IgD-negative memory B cell (primary cell): Measurements from ENCODE around the gene ZNRD2. TPM values are rescaled to one million over a fixed set of nuclear protein-coding genes. Genes with fewer than 3 reads are reported as not detected.

Source experiments
- H3K27ac Mint-ChIP-seq, 3 donors: one replicate each; pipeline ENCODE4 v1.8.0; 2020 to 2022; ENCODE audit warnings: mild to moderate bottlenecking in 3 of 3, mixed read lengths in 3 of 3, moderate library complexity in 1 of 3
- H3K27me3 Mint-ChIP-seq: one replicate; pipeline ENCODE4 v1.8.0; 2021; ENCODE audit warnings: mixed read lengths
- H3K36me3 Mint-ChIP-seq: one replicate; pipeline ENCODE4 v1.8.0; 2020; ENCODE audit warnings: mild to moderate bottlenecking, mixed read lengths
- H3K4me1 Mint-ChIP-seq, 3 donors: one replicate each; pipeline ENCODE4 v1.8.0; 2020 to 2022; ENCODE audit warnings: mixed read lengths in 3 of 3, mild to moderate bottlenecking in 1 of 3
- H3K4me3 Mint-ChIP-seq, 4 donors: one replicate each; pipeline ENCODE4 v1.8.0; 2020 to 2022; ENCODE audit warnings: mild to moderate bottlenecking in 4 of 4, mixed read lengths in 4 of 4, moderate library complexity in 3 of 4
- H3K9me3 Mint-ChIP-seq, 3 donors: one replicate each; pipeline ENCODE4 v1.8.0; 2020 to 2021; ENCODE audit warnings: mixed read lengths in 3 of 3, mild to moderate bottlenecking in 1 of 3
- polyA plus RNA-seq: library from polyadenylated mRNA; unstranded; fragments of 300-500 nt; fragmentation: Illumina TruSeq; gene quantifications from one replicate; pipeline ENCODE4 v1.2.3, GENCODE V29; 2021

The ZNRD2 gene
- polyA plus RNA-seq, 1 donor from 2014 or later: 86.4 TPM

GRCh38 chr11:65532388-65533064 lies 37.8 kb upstream of the ZNRD2 start:
- no peaks in the 10 kb centered on the region for H3K9me3 Mint-ChIP-seq
- H3K4me1 Mint-ChIP-seq: peaks cover 0 to 7% (median 5%) of the 10 kb centered on the region in 3 donors
- no peak overlapping the region for H3K4me3 Mint-ChIP-seq
- H3K27ac Mint-ChIP-seq: no peak overlapping the region
- H3K36me3 Mint-ChIP-seq: no peaks in the 10 kb centered on the region
- H3K27me3 Mint-ChIP-seq: no peaks in the 10 kb centered on the region

DNA sequence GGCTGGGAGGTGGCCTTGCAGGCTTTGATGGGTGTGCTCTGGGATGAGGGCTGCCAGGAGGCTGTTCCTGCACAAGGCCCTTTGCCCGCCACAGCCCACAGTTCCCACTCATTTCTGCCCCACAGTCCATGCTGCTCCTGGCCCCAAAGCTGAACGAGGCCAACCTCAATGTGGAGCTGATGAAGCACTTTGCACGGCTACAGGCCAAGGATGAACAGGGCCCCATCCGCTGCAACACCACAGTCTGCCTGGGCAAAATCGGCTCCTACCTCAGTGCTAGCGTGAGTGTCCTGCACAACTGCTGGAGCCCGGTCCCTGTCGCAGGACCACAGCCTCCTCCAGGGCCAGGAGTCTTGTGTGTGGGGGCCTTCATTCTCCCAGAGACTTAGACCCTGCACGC lies 35.2 kb upstream of the ZNRD2 start:
- Mint-ChIP-seq H3K4me3 (no peak overlapping the region), H3K4me1 (peaks cover 0 to 7% (median 5%) of the 10 kb centered on the region in 3 donors), H3K36me3 (no peaks in the 10 kb centered on the region), H3K9me3 (no peaks in the 10 kb centered on the region), H3K27ac (peak overlapping the region in 1 of 3 donors; percentile 42), H3K27me3 (no peaks in the 10 kb centered on the region)

GRCh38 chr11:65536412-65537295 lies 33.6 kb upstream of the ZNRD2 start:
- no peaks in the 10 kb centered on the region for H3K36me3 Mint-ChIP-seq
- H3K27ac Mint-ChIP-seq: peak overlapping the region in 2 of 3 donors; percentile 14 to 59
- no peaks in the 10 kb centered on the region for H3K9me3 Mint-ChIP-seq
- no peaks in the 10 kb centered on the region for H3K27me3 Mint-ChIP-seq
- H3K4me1 Mint-ChIP-seq: peaks cover 5 to 11% (median 6%) of the 10 kb centered on the region in 3 donors
- H3K4me3 Mint-ChIP-seq: peak overlapping the region in 1 of 4 donors; percentile 86

DNA sequence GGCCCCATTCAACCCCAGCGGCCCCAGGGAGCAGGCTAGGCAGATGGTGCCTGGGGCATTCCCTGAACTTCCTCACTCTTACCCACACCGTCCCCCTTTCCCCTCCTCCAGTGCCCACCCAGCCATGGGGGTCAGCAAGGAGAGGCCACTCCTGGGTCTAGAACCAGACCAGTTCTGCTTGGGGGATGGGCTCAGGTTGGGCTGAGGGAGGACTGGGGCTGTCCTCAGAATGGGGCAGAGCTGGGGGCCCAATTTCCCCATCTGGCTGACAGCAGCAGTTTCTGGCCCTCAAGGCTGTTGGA lies 33.0 kb upstream of the ZNRD2 start:
- H3K4me1 Mint-ChIP-seq: peaks cover 8 to 11% (median 9%) of the 10 kb centered on the region in 3 donors
- peak overlapping the region in 1 of 4 donors; percentile 86 for H3K4me3 Mint-ChIP-seq
- no peaks in the 10 kb centered on the region for H3K36me3 Mint-ChIP-seq
- H3K27ac Mint-ChIP-seq: peak overlapping the region in 2 of 3 donors; percentile 14 to 59
- no peaks in the 10 kb centered on the region for H3K9me3 Mint-ChIP-seq
- no peaks in the 10 kb centered on the region for H3K27me3 Mint-ChIP-seq

DNA sequence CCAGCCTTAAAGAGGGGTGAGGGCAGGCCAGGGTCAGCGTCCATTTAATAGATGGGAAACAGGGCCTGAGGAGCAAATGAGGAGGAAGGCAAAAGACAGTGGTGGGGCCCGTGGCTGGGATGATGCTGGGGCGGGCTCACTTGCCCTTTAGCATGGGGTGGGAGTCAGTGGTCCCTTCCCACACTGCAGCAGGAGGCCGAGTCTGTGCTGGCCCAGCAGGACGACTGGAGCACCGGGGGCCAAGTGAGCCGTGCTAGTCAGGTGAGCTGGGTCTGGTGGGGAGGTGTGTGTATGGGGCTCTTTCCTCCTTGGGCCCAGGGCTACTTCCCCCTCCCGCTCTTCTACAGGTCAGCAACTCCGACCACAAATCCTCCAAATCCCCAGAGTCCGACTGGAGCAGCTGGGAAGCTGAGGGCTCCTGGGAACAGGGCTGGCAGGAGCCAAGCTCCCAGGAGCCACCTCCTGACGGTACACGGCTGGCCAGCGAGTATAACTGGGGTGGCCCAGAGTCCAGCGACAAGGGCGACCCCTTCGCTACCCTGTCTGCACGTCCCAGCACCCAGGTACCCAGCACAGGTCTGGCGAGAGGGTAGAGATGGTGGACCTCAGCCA lies 32.6 kb upstream of the ZNRD2 start:
- Mint-ChIP-seq H3K27me3 (no peaks in the 10 kb centered on the region), H3K27ac (no peak overlapping the region), H3K4me1 (peaks cover 8 to 11% (median 9%) of the 10 kb centered on the region in 3 donors), H3K9me3 (no peaks in the 10 kb centered on the region), H3K36me3 (no peaks in the 10 kb centered on the region), H3K4me3 (peak overlapping the region in 3 of 4 donors; percentile 37 to 86 (median 60))

GRCh38 chr11:65538232-65538914 lies 31.9 kb upstream of the ZNRD2 start:
- Mint-ChIP-seq H3K4me1 (peaks cover 8 to 11% (median 9%) of the 10 kb centered on the region in 3 donors), H3K9me3 (no peaks in the 10 kb centered on the region), H3K36me3 (no peaks in the 10 kb centered on the region), H3K27me3 (no peaks in the 10 kb centered on the region), H3K4me3 (peak overlapping the region; percentile 30 to 88 (median 86)), H3K27ac (peak overlapping the region in 1 of 3 donors; percentile 78)

GRCh38 chr11:65538915-65539743 lies 31.1 kb upstream of the ZNRD2 start:
- H3K4me1 Mint-ChIP-seq: peaks cover 9 to 11% (median 10%) of the 10 kb centered on the region in 3 donors
- peak overlapping the region in 1 of 3 donors; percentile 78 for H3K27ac Mint-ChIP-seq
- H3K36me3 Mint-ChIP-seq: no peaks in the 10 kb centered on the region
- no peaks in the 10 kb centered on the region for H3K27me3 Mint-ChIP-seq
- H3K9me3 Mint-ChIP-seq: no peaks in the 10 kb centered on the region
- peak overlapping the region in 3 of 4 donors; percentile 44 to 88 (median 86) for H3K4me3 Mint-ChIP-seq

DNA sequence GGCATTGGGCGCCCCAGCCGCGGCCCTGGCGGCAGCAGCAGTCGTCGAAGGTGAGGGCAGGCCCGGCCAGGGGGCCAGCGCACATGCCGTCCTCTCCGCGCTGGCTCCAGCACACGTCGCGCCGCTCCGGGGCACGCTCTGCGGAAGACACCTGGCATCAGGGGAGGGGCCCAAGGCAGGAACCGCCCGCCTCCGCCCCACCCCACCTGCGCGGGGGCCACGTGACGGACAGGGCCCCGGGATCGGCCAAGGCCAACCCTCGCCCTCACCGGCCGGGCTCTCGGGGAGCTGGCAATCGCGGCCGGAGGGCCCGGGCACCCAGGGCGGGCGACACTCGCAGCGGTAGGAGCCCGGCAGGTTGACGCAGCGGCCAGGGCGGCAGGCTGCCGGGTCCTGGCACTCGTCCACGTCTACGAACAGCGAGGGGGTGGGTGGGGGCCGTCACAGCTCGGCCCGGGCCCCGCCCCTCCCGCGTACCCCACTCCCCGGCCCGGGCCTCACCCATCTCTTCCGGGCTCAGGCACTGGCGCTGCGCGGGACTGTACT lies 30.5 kb upstream of the ZNRD2 start:
- Mint-ChIP-seq H3K4me1 (peaks cover 4 to 12% (median 11%) of the 10 kb centered on the region in 3 donors), H3K27me3 (no peaks in the 10 kb centered on the region), H3K36me3 (no peaks in the 10 kb centered on the region), H3K27ac (peak overlapping the region; percentile 85 to 96 (median 93)), H3K4me3 (peak overlapping the region; percentile 88 to 95 (median 93)), H3K9me3 (no peaks in the 10 kb centered on the region)

DNA sequence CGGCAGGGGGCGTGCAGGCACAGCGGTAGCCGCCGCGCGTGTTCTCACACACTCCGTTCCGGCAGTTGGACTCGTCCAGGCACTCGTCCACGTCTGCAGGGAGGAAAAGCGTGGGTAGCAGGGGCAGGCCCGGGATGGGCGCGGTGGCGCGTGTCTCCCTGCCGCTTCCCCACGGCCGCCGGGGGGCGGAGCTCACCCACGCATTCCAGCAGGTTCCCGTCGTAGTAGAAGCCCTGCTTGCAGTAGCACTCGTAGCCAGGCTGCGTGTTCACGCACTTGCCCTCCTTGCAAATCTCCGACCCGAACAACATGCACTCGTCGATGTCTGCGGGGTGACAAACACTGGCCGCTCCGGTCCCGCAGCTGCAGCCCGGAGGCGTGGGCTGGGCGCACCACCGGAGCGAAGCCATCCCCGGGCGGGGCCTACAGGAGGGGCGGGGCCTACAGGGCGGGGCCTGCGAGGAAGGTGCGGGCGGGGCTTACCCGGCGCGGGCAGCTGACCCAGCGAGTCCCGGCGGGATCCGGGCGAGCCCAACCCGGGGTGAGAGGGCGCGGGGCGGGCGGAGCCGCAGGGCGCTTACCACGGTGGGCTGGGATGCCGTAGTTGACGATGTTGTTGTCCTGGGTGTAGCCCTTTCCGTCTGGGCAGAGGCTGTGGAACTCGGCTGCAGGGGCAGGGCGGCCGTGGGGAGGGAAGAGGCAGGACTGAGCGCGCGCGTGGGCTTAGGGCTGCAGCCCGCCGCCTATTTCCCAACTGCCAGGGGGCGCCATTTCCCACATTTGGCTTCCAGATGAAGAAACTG lies 29.8 kb upstream of the ZNRD2 start:
- H3K36me3 Mint-ChIP-seq: no peaks in the 10 kb centered on the region
- H3K9me3 Mint-ChIP-seq: no peaks in the 10 kb centered on the region
- H3K4me1 Mint-ChIP-seq: peaks cover 6 to 14% (median 12%) of the 10 kb centered on the region in 3 donors
- H3K27ac Mint-ChIP-seq: peak overlapping the region; percentile 85 to 96 (median 93)
- peak overlapping the region; percentile 88 to 95 (median 93) for H3K4me3 Mint-ChIP-seq
- no peaks in the 10 kb centered on the region for H3K27me3 Mint-ChIP-seq

DNA sequence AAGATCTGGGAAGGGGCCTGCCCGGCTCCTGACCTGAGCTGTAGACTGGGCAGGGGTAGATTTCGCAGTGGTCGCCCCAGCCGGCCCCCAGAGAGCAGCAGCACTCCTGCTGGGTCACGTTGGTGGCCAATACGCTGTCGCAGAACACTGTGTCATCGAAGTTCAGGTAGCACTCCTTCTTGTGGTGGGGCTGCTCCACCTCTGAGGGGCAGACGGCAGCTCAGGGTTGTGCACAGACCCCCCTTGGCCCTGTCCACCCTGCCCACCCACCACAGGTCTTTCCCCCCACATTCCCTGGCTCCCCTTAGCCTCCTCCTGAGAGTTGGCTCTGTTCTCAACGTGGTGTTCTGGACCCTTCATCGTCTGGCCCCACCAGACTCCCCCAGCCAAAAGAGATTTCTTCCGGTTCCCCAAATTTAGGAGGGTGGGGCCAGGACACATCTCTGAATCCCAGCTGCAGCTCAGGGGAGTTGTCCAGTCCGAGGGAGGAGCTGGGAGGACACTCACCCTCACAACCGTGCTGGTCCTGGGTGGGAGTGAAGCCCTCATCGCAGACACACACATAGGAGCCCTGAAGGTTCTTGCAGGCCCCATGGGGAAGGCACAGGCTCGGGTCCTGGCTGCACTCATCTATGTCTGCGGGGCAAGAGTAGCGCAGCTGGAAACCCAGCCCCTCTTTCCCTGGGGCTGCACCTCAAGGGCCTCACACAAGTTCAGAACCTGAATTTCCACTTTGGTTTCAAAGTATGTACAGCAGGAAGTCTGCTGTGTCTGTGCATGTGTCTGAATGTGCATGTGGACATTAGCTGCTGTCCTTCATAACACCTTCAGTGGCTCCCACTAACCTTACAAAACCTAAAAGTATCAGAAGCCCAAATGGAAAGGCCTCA lies 28.9 kb upstream of the ZNRD2 start:
- Mint-ChIP-seq H3K27me3 (no peaks in the 10 kb centered on the region), H3K36me3 (no peaks in the 10 kb centered on the region), H3K9me3 (no peaks in the 10 kb centered on the region), H3K27ac (peak overlapping the region; percentile 85 to 96 (median 93)), H3K4me1 (peaks cover 14 to 21% (median 17%) of the 10 kb centered on the region in 3 donors), H3K4me3 (peak overlapping the region; percentile 88 to 95 (median 93))

GRCh38 chr11:65542738-65543390 lies 27.4 kb upstream of the ZNRD2 start:
- no peaks in the 10 kb centered on the region for H3K27me3 Mint-ChIP-seq
- no peaks in the 10 kb centered on the region for H3K36me3 Mint-ChIP-seq
- no peaks in the 10 kb centered on the region for H3K9me3 Mint-ChIP-seq
- H3K4me1 Mint-ChIP-seq: peaks cover 16 to 23% (median 19%) of the 10 kb centered on the region in 3 donors
- H3K4me3 Mint-ChIP-seq: peak overlapping the region in 1 of 4 donors; percentile 92
- H3K27ac Mint-ChIP-seq: peak overlapping the region in 1 of 3 donors; percentile 79

GRCh38 chr11:65545853-65546216 lies 24.4 kb upstream of the ZNRD2 start:
- H3K9me3 Mint-ChIP-seq: no peaks in the 10 kb centered on the region
- H3K4me1 Mint-ChIP-seq: peaks cover 19 to 32% (median 29%) of the 10 kb centered on the region in 3 donors
- peak overlapping the region; percentile 91 to 96 (median 96) for H3K27ac Mint-ChIP-seq
- H3K27me3 Mint-ChIP-seq: no peaks in the 10 kb centered on the region
- H3K36me3 Mint-ChIP-seq: no peaks in the 10 kb centered on the region
- peak overlapping the region in 3 of 4 donors; percentile 54 to 81 (median 73) for H3K4me3 Mint-ChIP-seq
